GM10266 (cell line): Measurements from ENCODE around the gene KIF13A.
"Not testable (repeated sequence)": the region's sequence is repeated elsewhere in the genome, so short reads cannot be mapped to it uniquely, and the experiment has no call there.

Experiments used
- DNase-seq: peaks from one replicate; pipeline ENCODE4 v3.0.0; 2012; ENCODE audit errors: extremely low spot score
- CTCF ChIP-seq: IDR thresholded peaks from 2 replicates; pipeline ENCODE4 v1.5.1; 2012; ENCODE audit warnings: mild to moderate bottlenecking, low read depth; ENCODE audit not compliant: control insufficient read depth, insufficient read depth; ENCODE audit errors: missing control alignments

The KIF13A gene

GRCh38 chr6:17768388-17768787 lies 219.0 kb downstream of the KIF13A start:
- no peak for TF ChIP-seq CTCF
- DNase-seq, result no peak

- no peak for TF ChIP-seq CTCF
- DNase-seq, result no peak
Measured at GRCh38 chr6:17762651-17763050, 224.8 kb downstream of the KIF13A start.

GRCh38 chr6:17758119-17758518 lies 229.3 kb downstream of the KIF13A start:
- no peak for TF ChIP-seq CTCF
- DNase-seq, result no peak

GRCh38 chr6:17754254-17754653 lies 233.2 kb downstream of the KIF13A start:
- TF ChIP-seq CTCF, result no peak

GRCh38 chr6:17745324-17745723 lies 242.1 kb downstream of the KIF13A start:
- not testable (repeated sequence) for DNase-seq

More at GRCh38 chr6:17754254-17754653, 233.2 kb downstream of the KIF13A start:
- DNase-seq, result no peak

- DNase-seq, result not testable (repeated sequence)
Measured at GRCh38 chr6:17744757-17745308, 242.6 kb downstream of the KIF13A start.

GRCh38 chr6:17744019-17744756 lies 243.2 kb downstream of the KIF13A start:
- DNase-seq, result no peak
- TF ChIP-seq CTCF, result no peak

- no peak for DNase-seq
- TF ChIP-seq CTCF, result no peak
Measured at GRCh38 chr6:17741507-17741906, 245.9 kb downstream of the KIF13A start.
